ENCODE measurements around the gene GABPB1. TPM values are rescaled to one million over a fixed set of nuclear protein-coding genes. Genes with fewer than 3 reads are reported as not detected.

Gene GABPB1
- total RNA-seq, 4 donors from 2014 or later, result 10.8 to 31.2 (median 20.3) TPM

GRCh38 chr15:50363612-50364011 is 8.6 kb upstream of the GABPB1 start:
- no peaks in the 10 kb centered on the region for H3K9me3 ChIP-seq
- no peak overlapping the region for H3K27ac ChIP-seq
- no peak for TF ChIP-seq POLR2A (IDR thresholded peaks at IDR 0.05)
- TF ChIP-seq EP300 (IDR thresholded peaks at IDR 0.05), result no peak
- no peak for TF ChIP-seq CTCF (IDR thresholded peaks at IDR 0.05)
- no peak for TF ChIP-seq POLR2AphosphoS5 (IDR thresholded peaks at IDR 0.05)
- 80% methylated on average over 2 of the region's 2 CpGs for WGBS
- no peaks in the 10 kb centered on the region for H3K27me3 ChIP-seq
- DNase-seq (ENCODE audit: low spot score in 2 of 2), result no peak
- peaks cover 31% of the 10 kb centered on the region for H3K36me3 ChIP-seq
- no peaks in the 10 kb centered on the region for H3K4me1 ChIP-seq
- H3K4me3 ChIP-seq, result no peak overlapping the region

- Histone ChIP-seq H3K27ac (no peak overlapping the region), H3K36me3 (peaks cover 29% of the 10 kb centered on the region), H3K9me3 (no peaks in the 10 kb centered on the region), H3K27me3 (no peaks in the 10 kb centered on the region), H3K4me3 (no peak overlapping the region), H3K4me1 (peaks cover 9% of the 10 kb centered on the region)
- no peak for DNase-seq (ENCODE audit: low spot score in 2 of 2)
- 88% methylated on average over 6 of the region's 6 CpGs for WGBS
- TF ChIP-seq POLR2AphosphoS5 (IDR thresholded peaks at IDR 0.05), result no peak
- no peak for TF ChIP-seq CTCF (IDR thresholded peaks at IDR 0.05)
- TF ChIP-seq POLR2A (IDR thresholded peaks at IDR 0.05), result no peak
- TF ChIP-seq EP300 (IDR thresholded peaks at IDR 0.05), result no peak
Measured at GRCh38 chr15:50361756-50362155, 6.8 kb upstream of the GABPB1 start.

GRCh38 chr15:50358845-50359244 is 3.8 kb upstream of the GABPB1 start:
- H3K9me3 ChIP-seq, result no peaks in the 10 kb centered on the region
- peaks cover 20% of the 10 kb centered on the region for H3K4me1 ChIP-seq
- 100% methylated on average over 1 of the region's 1 CpG for WGBS
- H3K4me3 ChIP-seq, result no peak overlapping the region
- H3K36me3 ChIP-seq, result peaks cover 29% of the 10 kb centered on the region
- no peaks in the 10 kb centered on the region for H3K27me3 ChIP-seq
- no peak for DNase-seq (ENCODE audit: low spot score in 2 of 2)
- no peak for TF ChIP-seq POLR2AphosphoS5 (IDR thresholded peaks at IDR 0.05)
- no peak for TF ChIP-seq CTCF (IDR thresholded peaks at IDR 0.05)
- TF ChIP-seq POLR2A (IDR thresholded peaks at IDR 0.05), result no peak
- no peak for TF ChIP-seq EP300 (IDR thresholded peaks at IDR 0.05)
- H3K27ac ChIP-seq, result no peak overlapping the region

- WGBS, result 15% methylated on average over 2 of the region's 2 CpGs
- Histone ChIP-seq H3K9me3 (no peaks in the 10 kb centered on the region), H3K27ac (peak overlapping the region; percentile 100), H3K4me3 (peak overlapping the region; percentile 93), H3K4me1 (peaks cover 39% of the 10 kb centered on the region), H3K36me3 (peaks cover 20% of the 10 kb centered on the region), H3K27me3 (no peaks in the 10 kb centered on the region)
- TF ChIP-seq CTCF (IDR thresholded peaks at IDR 0.05) (no peak), POLR2AphosphoS5 (IDR thresholded peaks at IDR 0.05) (no peak), POLR2A (IDR thresholded peaks at IDR 0.05) (no peak), EP300 (IDR thresholded peaks at IDR 0.05) (no peak)
- DNase-seq (ENCODE audit: low spot score in 2 of 2), result no peak
Measured at GRCh38 chr15:50355980-50356379, 982 bp upstream of the GABPB1 start.

GRCh38 chr15:50355619-50355905 is 564 bp upstream of the GABPB1 start:
- peaks cover 44% of the 10 kb centered on the region for H3K4me1 ChIP-seq
- H3K36me3 ChIP-seq, result peaks cover 16% of the 10 kb centered on the region
- no peak for DNase-seq (ENCODE audit: low spot score in 2 of 2)
- TF ChIP-seq CTCF (IDR thresholded peaks at IDR 0.05) (no peak), EP300 (IDR thresholded peaks at IDR 0.05) (no peak), POLR2A (IDR thresholded peaks at IDR 0.05) (no peak), POLR2AphosphoS5 (IDR thresholded peaks at IDR 0.05) (no peak)
- H3K4me3 ChIP-seq, result peak overlapping the region; percentile 93
- peak overlapping the region; percentile 100 for H3K27ac ChIP-seq
- 0% methylated on average over 8 of the region's 8 CpGs for WGBS
- no peaks in the 10 kb centered on the region for H3K9me3 ChIP-seq
- H3K27me3 ChIP-seq, result no peaks in the 10 kb centered on the region

All from suprapubic skin (tissue), 4 donors.